HepG2 (cell line): ENCODE data around the gene IYD. TPM values are rescaled to one million over a fixed set of nuclear protein-coding genes. Genes with fewer than 3 reads are reported as not detected.

Experiments used
- ATAC-seq: fragments of 200-7000 bp; cut with Tn5 transposase; 3 replicates; pipeline ENCODE4 v1.9.1; 2020; ENCODE audit warnings: mild to moderate bottlenecking, moderate library complexity
- BruUV-seq: library from RNA; stranded (reverse); fragments of 400-500 nt; replicated peaks from 2 replicates; lab custom pipeline; 2021; lab: Mats Ljungman, UMichigan
- CTCF ChIA-PET: fragments of 300-600 bp; formaldehyde crosslinking; extraction: SDS; loops from one replicate; lab custom pipeline; 2021; ENCODE audit warnings: low total read pairs, inconsistent platforms, low intra/inter-chr PET ratio; lab: Yijun Ruan, JAX
- POLR2A ChIA-PET: fragments of 350-600 bp; sonication (Branson Sonifier 250); formaldehyde crosslinking; loops from one replicate; lab custom pipeline; 2020; ENCODE audit warnings: antibody characterized with exemption, inconsistent platforms; lab: Yijun Ruan, JAX
- DNase-seq: peaks from one replicate; pipeline ENCODE4 v3.0.0-alpha.2; 2015; ENCODE audit warnings: low spot score
- FAIRE-seq: peaks from 3 replicates; lab custom pipeline; 2011; peaks lifted over from hg19 to GRCh38; lab: Jason Lieb, UNC
- H2AFZ ChIP-seq: one replicate; pipeline ENCODE4 v1.6.1; 2011; ENCODE audit warnings: low read length, inconsistent platforms
- H3K27ac ChIP-seq: fragments of 300-600 bp; 3 replicates; pipeline ENCODE4 v1.8.0; 2011; ENCODE audit warnings: mixed run types, mild to moderate bottlenecking, mixed read lengths, low read length, inconsistent platforms; ENCODE audit not compliant: insufficient read depth; ENCODE audit errors: extremely low read length
- H3K27me3 ChIP-seq, 2 experiments: fragments of 200-600 bp in 1 of 2; 2 replicates in 1 of 2; 3 replicates in 1 of 2; pipeline versions ENCODE4 v1.6.0 to v1.8.0; 2011; ENCODE audit warnings: low read length in 2 of 2, mild to moderate bottlenecking in 2 of 2, moderate library complexity in 2 of 2, inconsistent platforms in 1 of 2; ENCODE audit not compliant: insufficient read depth in 2 of 2, control insufficient read depth in 1 of 2
- H3K36me3 ChIP-seq, 2 experiments: fragments of 200-600 bp in 1 of 2; replicated peaks in 1 of 2; 2 replicates in 1 of 2; 3 replicates in 1 of 2; pipeline versions ENCODE4 v1.5.1 to v1.8.0; 2011; ENCODE audit warnings: low read length in 2 of 2, inconsistent platforms in 1 of 2; ENCODE audit not compliant: insufficient read depth in 2 of 2, control insufficient read depth in 1 of 2
- H3K4me1 ChIP-seq: 2 replicates; pipeline ENCODE4 v1.5.1; 2012; ENCODE audit warnings: low read length, inconsistent platforms; ENCODE audit not compliant: insufficient read depth
- H3K4me2 ChIP-seq: 2 replicates; pipeline ENCODE4 v1.6.0; 2011; ENCODE audit warnings: low read depth, low read length, inconsistent platforms
- H3K4me3 ChIP-seq, 3 experiments: fragments of 200-600 bp in 1 of 3; sonication (generic), shearing (Covaris generic) in 1 of 3; replicated peaks in 1 of 3; 2 replicates each; pipeline ENCODE4 v1.5.1; 2011 to 2016; ENCODE audit warnings: low read length in 3 of 3, inconsistent platforms in 2 of 3, low read depth in 2 of 3, mild to moderate bottlenecking in 2 of 3, control low read depth in 1 of 3, mixed read lengths in 1 of 3; ENCODE audit not compliant: insufficient read depth in 1 of 3
- H3K79me2 ChIP-seq: one replicate; pipeline ENCODE4 v1.6.1; 2011; ENCODE audit warnings: low read length, inconsistent platforms; ENCODE audit not compliant: insufficient read depth
- H3K9ac ChIP-seq: 2 replicates; pipeline ENCODE4 v1.6.0; 2011; ENCODE audit warnings: mild to moderate bottlenecking, low read depth, low read length, inconsistent platforms; ENCODE audit not compliant: insufficient read depth
- H3K9me3 ChIP-seq: 2 replicates; pipeline ENCODE4 v1.5.1; 2012; ENCODE audit warnings: mild to moderate bottlenecking, low read length
- H4K20me1 ChIP-seq: 2 replicates; pipeline ENCODE4 v1.6.0; 2011; ENCODE audit warnings: inconsistent platforms, mild to moderate bottlenecking, low read length, moderate library complexity; ENCODE audit not compliant: insufficient read depth
- AHR ChIP-seq: IDR thresholded peaks from 2 replicates; pipeline ENCODE4 v1.6.1; 2018; ENCODE audit warnings: missing genetic modification reagents, missing compliant biosample characterization
- CBX1 ChIP-seq: IDR thresholded peaks from one replicate; pipeline ENCODE4 v1.6.1; 2016; ENCODE audit warnings: antibody characterized with exemption, low read depth
- DR1 ChIP-seq: sonication (generic); formaldehyde crosslinking; IDR thresholded peaks from 2 replicates; pipeline ENCODE4 v1.8.0; 2021; ENCODE audit warnings: mild to moderate bottlenecking, missing genetic modification reagents, inconsistent platforms
- EEA1 ChIP-seq: sonication (generic); formaldehyde crosslinking; IDR thresholded peaks from 2 replicates; pipeline ENCODE4 v1.5.1; 2020; ENCODE audit warnings: mild to moderate bottlenecking, missing genetic modification reagents, borderline replicate concordance
- ESRRA ChIP-seq: sonication (generic); formaldehyde crosslinking; IDR thresholded peaks from 2 replicates; pipeline ENCODE4 v1.5.1; 2020; ENCODE audit warnings: mild to moderate bottlenecking, low read depth, missing genetic modification reagents
- NCOR1 ChIP-seq: fragments of 200-600 bp; sonication (generic); IDR thresholded peaks from 2 replicates; pipeline ENCODE4 v1.7.0; 2017; ENCODE audit warnings: antibody characterized with exemption, low read length, borderline replicate concordance
- NFE2L1 ChIP-seq: sonication (generic); formaldehyde crosslinking; IDR thresholded peaks from 2 replicates; pipeline ENCODE4 v1.4.0; 2020; ENCODE audit warnings: missing genetic modification reagents, mild to moderate bottlenecking, borderline replicate concordance
- ZEB1 ChIP-seq: IDR thresholded peaks from 2 replicates; pipeline ENCODE4 v1.6.1; 2012; ENCODE audit warnings: mild to moderate bottlenecking, low read depth, inconsistent platforms; ENCODE audit not compliant: insufficient replicate concordance
- ZNF30 ChIP-seq: sonication (generic); formaldehyde crosslinking; IDR thresholded peaks from 2 replicates; pipeline ENCODE4 v1.5.0; 2020; ENCODE audit warnings: mild to moderate bottlenecking, missing genetic modification reagents
- ZSCAN29 ChIP-seq: sonication (generic); formaldehyde crosslinking; conservative IDR thresholded peaks from 2 replicates; pipeline ENCODE4 v1.4.0; 2020; ENCODE audit warnings: mild to moderate bottlenecking, missing genetic modification reagents
- WGBS: methylation state at CpG from one replicate; pipeline ENCODE4 v1.1.6; 2017; ENCODE audit warnings: low lambda C conversion rate; 5-methylcytosine and 5-hydroxymethylcytosine counted together
- in situ Hi-C: cut with HindIII; loops from 2 replicates; pipeline ENCODE4 v1.10.0; 2017; ENCODE audit warnings: low pct_unique_long_range_greater_than_20kb; ENCODE audit not compliant: extremely low pct_ligation_motif_present
- intact Hi-C: fragments of 100-400 bp; cut with micrococcal nuclease; formaldehyde crosslinking; loops from one replicate; pipeline ENCODE4 v1.10.0; 2022; ENCODE audit not compliant: unreplicated experiment
- polyA plus RNA-seq, 8 experiments: library from polyadenylated mRNA; depleted of rRNA in 3 of 8; stranded (reverse) in 7 of 8; unstranded in 1 of 8; fragments of >200 nt; fragmentation: Illumina TruSeq in 4 of 8; extraction: Trizol in 4 of 8; gene quantifications; 2 replicates each; pipeline versions ENCODE4 v1.2.1 to v1.2.3, GENCODE V29; 2011 to 2016; ENCODE audit warnings: low read depth in 4 of 8, missing spikeins in 1 of 8, mixed read lengths in 1 of 8; ENCODE audit not compliant: insufficient read depth in 1 of 8
- total RNA-seq, 5 experiments: library from RNA; depleted of rRNA; stranded (reverse); fragments of >200 nt; fragmentation: Illumina TruSeq; extraction: Trizol; gene quantifications; 2 replicates each; pipeline ENCODE4 v1.2.3, GENCODE V29; 2016; ENCODE audit warnings: low read depth in 1 of 5
- TF ChIP-seq, protein P1 (sequence below): sonication (generic); formaldehyde crosslinking; conservative IDR thresholded peaks from 2 replicates; pipeline ENCODE4 v1.8.0; 2022; ENCODE audit warnings: mild to moderate bottlenecking, moderate library complexity, missing genetic modification reagents
- TF ChIP-seq, protein P2 (sequence below): sonication (generic); formaldehyde crosslinking; IDR thresholded peaks from 2 replicates; pipeline ENCODE4 v1.5.1; 2020; ENCODE audit warnings: missing genetic modification reagents, mild to moderate bottlenecking, borderline replicate concordance
- TF ChIP-seq, protein P3 (sequence below): sonication (generic); formaldehyde crosslinking; IDR thresholded peaks from 2 replicates; pipeline ENCODE4 v1.4.0; 2020; ENCODE audit warnings: missing genetic modification reagents

The IYD gene
- total and polyA plus RNA-seq, 2 of the 13 experiments (the other 11 are each of a cell fraction or from before 2014, with no cell fraction given), result 0.01 to 0.46 TPM

DNA sequence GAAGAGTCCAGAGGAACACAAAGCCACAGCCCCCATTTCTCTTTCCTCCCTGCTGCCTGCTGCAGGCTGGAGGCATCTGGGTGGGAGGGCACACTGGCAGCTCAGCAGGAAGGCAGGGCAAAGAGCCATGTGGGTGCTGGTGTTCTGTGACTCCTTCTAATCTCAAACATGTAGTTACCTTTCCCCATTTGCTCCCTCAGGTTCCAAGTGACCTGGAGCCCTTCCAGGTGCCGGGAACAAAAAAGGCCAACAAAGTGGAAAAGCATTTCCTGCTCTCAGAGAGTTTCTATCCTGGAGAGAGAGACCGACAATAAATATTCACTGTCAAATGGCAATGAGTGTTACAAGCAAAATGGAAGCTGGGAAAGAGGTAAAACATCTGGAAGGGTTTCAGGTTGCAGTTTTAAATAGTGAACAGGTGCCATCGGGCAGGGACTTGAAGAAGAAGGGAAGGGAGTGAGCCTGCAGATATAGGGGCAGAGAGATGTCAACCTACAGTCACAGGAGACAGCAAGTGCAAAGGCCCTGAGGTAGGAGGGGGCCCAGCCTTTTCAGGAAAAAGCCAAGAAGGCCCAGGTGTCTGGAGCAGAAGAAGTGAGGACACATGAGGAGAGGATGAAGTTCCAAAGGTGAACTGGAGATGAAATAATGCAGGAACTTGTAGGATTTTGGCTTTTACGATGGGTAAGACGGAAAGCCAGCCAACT, 43.6 kb upstream of the IYD start (continued):
- TF ChIP-seq, protein P1, sequence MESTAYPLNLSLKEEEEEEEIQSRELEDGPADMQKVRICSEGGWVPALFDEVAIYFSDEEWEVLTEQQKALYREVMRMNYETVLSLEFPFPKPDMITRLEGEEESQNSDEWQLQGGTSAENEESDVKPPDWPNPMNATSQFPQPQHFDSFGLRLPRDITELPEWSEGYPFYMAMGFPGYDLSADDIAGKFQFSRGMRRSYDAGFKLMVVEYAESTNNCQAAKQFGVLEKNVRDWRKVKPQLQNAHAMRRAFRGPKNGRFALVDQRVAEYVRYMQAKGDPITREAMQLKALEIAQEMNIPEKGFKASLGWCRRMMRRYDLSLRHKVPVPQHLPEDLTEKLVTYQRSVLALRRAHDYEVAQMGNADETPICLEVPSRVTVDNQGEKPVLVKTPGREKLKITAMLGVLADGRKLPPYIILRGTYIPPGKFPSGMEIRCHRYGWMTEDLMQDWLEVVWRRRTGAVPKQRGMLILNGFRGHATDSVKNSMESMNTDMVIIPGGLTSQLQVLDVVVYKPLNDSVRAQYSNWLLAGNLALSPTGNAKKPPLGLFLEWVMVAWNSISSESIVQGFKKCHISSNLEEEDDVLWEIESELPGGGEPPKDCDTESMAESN, result no peak
- TF ChIP-seq ZSCAN29 (CRISPR knock-in tag), result no peak
- TF ChIP-seq ZNF30, result no peak
- no peak for TF ChIP-seq ESRRA
- TF ChIP-seq EEA1 (CRISPR knock-in tag), result no peak

DNA sequence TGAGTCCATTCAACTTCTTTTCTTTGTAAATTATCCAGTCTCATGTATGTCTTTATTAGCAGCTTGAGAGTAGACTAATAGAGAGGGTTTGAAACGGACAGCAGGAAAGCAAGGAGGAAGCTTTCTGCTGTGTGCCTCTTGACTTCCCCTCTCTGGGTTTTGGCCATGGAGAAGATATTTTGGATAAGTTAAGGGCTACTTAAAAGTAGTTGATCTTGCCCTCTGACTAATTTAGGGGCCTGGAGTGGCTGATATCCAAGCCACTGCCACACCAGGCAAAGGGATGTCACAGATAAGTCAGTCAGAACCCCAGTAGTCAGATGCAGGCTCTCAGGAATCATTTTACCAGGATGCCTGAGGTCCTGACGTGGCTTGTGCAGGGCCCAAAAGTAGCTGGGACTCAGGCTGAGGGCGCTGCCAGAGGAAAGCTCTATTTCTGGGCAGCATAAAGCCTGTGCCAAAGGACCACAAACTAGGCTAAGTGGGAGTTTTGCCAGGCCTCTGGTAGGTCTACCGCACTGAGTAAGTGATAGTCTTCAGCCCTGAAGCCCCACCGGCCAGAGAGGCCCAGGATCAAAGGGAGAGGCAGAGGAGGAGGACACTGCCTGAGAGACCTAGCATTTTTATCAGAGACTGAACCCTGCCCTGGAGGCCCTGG, 41.6 kb upstream of the IYD start:
- CTCF ChIA-PET, result no interaction called here
- Histone ChIP-seq H3K79me2 (no peaks in the 10 kb centered on the region), H3K9ac (no peak overlapping the region), H3K27me3 (peaks cover 2 to 15% of the 10 kb centered on the region in 2 experiments; a peak in 2 of 5 replicates), H3K9me3 (no peaks in the 10 kb centered on the region), H2AFZ (no peak overlapping the region), H3K36me3 (no peaks in the 10 kb centered on the region; a peak in 1 of 5 replicates), H3K4me1 (no peaks in the 10 kb centered on the region), H4K20me1 (no peaks in the 10 kb centered on the region), H3K4me3 (no peak overlapping the region), H3K27ac (no peak overlapping the region), H3K4me2 (no peak overlapping the region)
- DNase-seq (no peak), ATAC-seq (peak; percentile 34; the same call in 2 of the 3 replicates), FAIRE-seq (no peak)
- intact Hi-C loops (no loop called here), in situ Hi-C loops (no loop called here)
- POLR2A ChIA-PET, result no interaction called here
- BruUV-seq, result no TSS peak
- 13% methylated on average over 4 of the region's 5 CpGs for WGBS
- TF ChIP-seq AHR (CRISPR knock-in tag) (no peak), CBX1 (no peak), NCOR1 (no peak), ZEB1 (no peak), DR1 (CRISPR knock-in tag) (no peak), NFE2L1 (CRISPR knock-in tag) (no peak)
- TF ChIP-seq, protein P2, sequence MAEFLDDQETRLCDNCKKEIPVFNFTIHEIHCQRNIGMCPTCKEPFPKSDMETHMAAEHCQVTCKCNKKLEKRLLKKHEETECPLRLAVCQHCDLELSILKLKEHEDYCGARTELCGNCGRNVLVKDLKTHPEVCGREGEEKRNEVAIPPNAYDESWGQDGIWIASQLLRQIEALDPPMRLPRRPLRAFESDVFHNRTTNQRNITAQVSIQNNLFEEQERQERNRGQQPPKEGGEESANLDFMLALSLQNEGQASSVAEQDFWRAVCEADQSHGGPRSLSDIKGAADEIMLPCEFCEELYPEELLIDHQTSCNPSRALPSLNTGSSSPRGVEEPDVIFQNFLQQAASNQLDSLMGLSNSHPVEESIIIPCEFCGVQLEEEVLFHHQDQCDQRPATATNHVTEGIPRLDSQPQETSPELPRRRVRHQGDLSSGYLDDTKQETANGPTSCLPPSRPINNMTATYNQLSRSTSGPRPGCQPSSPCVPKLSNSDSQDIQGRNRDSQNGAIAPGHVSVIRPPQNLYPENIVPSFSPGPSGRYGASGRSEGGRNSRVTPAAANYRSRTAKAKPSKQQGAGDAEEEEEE (CRISPR knock-in tag), result no peak
- TF ChIP-seq, protein P3, sequence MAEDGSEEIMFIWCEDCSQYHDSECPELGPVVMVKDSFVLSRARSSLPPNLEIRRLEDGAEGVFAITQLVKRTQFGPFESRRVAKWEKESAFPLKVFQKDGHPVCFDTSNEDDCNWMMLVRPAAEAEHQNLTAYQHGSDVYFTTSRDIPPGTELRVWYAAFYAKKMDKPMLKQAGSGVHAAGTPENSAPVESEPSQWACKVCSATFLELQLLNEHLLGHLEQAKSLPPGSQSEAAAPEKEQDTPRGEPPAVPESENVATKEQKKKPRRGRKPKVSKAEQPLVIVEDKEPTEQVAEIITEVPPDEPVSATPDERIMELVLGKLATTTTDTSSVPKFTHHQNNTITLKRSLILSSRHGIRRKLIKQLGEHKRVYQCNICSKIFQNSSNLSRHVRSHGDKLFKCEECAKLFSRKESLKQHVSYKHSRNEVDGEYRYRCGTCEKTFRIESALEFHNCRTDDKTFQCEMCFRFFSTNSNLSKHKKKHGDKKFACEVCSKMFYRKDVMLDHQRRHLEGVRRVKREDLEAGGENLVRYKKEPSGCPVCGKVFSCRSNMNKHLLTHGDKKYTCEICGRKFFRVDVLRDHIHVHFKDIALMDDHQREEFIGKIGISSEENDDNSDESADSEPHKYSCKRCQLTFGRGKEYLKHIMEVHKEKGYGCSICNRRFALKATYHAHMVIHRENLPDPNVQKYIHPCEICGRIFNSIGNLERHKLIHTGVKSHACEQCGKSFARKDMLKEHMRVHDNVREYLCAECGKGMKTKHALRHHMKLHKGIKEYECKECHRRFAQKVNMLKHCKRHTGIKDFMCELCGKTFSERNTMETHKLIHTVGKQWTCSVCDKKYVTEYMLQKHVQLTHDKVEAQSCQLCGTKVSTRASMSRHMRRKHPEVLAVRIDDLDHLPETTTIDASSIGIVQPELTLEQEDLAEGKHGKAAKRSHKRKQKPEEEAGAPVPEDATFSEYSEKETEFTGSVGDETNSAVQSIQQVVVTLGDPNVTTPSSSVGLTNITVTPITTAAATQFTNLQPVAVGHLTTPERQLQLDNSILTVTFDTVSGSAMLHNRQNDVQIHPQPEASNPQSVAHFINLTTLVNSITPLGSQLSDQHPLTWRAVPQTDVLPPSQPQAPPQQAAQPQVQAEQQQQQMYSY (CRISPR knock-in tag), result no peak
